ENCODE results near the gene TMEM150C.

The TMEM150C gene

DNA sequence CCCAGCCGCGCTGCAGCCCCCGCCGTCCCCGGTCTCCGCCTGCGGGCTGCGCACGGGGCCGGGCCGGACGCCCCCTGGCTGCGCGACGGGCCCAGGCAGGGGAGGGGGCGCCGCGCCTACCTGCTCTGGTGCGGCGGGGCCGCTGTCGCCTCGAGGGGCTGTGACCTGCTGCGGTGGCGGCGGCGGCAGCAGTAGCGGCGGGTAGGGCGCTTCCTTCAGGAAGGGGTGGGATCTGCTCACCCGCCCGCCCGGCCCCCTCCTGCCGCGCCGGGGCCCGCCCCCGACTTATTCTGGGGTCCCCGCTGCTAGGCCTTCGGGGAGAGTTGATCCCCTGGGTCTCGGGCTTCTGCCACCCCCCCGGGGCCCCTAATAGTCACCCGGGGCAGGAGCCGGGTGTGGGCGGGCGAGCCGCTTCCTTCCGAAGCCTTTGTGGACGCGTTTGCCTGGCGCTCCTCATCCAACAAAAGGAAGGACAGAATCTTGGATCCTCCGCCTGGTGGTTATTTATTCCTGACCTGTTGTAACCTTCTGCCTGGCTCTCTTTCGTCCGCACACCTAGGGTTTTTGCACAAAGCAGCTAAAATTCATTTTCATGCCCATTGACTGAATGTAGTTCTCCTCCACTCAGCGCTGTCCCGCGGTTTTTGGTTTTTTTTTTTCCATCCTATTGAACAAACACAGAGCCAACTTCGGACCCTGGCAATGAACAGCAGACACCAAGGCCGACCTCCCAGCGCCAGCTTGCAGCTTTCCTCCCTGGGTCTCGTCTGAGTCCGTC, at the start of gene TMEM150C:
Gene TMEM150C, minus strand, starts transcription at position 203 of the 778 bp plus-strand sequence. CDS start 57,331 bp downstream, outside the sequence.
- H3K4me3 ChIP-seq (ENCODE audit: low read depth, low read length), result peak within 1 kb of the TSS; percentile 51
- in situ Hi-C loops (cut with HindIII; ENCODE audit: low sequenced_read_pairs), result no loop called here
- TF ChIP-seq, protein P1, sequence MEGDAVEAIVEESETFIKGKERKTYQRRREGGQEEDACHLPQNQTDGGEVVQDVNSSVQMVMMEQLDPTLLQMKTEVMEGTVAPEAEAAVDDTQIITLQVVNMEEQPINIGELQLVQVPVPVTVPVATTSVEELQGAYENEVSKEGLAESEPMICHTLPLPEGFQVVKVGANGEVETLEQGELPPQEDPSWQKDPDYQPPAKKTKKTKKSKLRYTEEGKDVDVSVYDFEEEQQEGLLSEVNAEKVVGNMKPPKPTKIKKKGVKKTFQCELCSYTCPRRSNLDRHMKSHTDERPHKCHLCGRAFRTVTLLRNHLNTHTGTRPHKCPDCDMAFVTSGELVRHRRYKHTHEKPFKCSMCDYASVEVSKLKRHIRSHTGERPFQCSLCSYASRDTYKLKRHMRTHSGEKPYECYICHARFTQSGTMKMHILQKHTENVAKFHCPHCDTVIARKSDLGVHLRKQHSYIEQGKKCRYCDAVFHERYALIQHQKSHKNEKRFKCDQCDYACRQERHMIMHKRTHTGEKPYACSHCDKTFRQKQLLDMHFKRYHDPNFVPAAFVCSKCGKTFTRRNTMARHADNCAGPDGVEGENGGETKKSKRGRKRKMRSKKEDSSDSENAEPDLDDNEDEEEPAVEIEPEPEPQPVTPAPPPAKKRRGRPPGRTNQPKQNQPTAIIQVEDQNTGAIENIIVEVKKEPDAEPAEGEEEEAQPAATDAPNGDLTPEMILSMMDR (IDR thresholded peaks at IDR 0.05; ENCODE audit: low read depth, low read length), result peak; percentile 16
- DNase-seq (ENCODE audit: low read depth, low spot score), result peak; percentile 5

DNA sequence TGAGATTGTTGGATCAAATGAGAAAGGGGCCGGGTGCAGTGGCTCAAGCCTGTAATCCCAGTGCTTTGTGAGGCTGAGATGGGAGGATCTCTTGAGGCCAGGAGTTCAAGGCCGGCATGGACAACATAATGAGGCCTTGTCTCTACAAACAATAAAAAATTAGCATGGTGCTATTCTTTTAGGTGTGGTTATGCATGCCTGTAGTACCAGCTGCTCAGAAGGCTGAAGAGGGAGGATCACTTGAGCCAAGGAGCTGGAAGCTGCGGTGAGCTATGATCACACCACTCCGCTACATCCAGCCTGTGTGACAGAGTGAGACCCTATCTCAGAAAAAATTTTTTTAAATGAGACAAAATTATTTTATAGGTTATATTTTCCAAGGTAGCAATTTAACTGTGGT, 49.7 kb upstream of the TMEM150C start:
- TF ChIP-seq, protein P1 (IDR thresholded peaks at IDR 0.05; ENCODE audit: low read depth, low read length), result no peak
- no peak for DNase-seq (ENCODE audit: low read depth, low spot score)
- no peak overlapping the region for H3K4me3 ChIP-seq (ENCODE audit: low read depth, low read length)
- in situ Hi-C loops (cut with HindIII; ENCODE audit: low sequenced_read_pairs), result no loop called here

DNA sequence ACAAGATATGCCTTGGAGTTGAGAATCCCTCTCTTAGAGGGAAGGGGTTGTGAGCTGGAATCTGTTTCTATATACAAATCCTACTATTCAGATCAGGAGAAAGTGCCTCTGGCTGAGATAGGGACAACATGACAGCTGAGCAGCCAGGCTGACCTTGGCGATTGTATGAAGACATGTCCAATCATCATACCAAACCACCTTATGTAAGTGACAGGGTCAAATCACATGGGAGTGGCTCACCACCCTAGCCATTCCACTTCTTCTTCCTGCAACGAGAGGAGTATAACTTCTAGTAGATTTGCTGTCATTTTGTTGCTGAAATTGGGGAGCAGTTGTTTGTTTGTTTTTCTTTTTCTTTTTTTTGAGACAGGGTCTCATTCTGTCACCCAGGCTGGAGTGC, 48.3 kb upstream of the TMEM150C start:
- in situ Hi-C loops (cut with HindIII; ENCODE audit: low sequenced_read_pairs), result no loop called here
- TF ChIP-seq, protein P1 (IDR thresholded peaks at IDR 0.05; ENCODE audit: low read depth, low read length), result no peak

DNA sequence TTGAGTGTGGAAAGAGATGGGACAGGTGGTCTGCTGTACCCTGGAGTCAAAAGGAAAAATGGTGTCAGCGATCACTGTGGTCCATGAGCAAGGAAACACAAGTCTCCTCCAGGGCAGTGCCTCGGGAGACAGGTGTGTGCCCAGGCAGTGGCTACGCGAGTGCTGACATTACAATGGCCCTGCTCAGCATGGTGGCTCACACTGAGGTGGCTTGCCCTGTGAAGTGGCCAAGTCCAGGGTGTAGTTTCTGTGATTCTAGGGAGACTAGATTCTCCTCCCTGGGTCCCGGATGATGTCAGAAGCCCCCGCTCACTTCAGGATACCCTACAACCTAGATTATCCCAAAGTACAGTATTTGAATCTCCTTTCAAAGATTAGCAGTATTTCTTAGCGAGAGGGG, 44.8 kb upstream of the TMEM150C start:
- DNase-seq (ENCODE audit: low read depth, low spot score), result no peak
- in situ Hi-C loops (cut with HindIII; ENCODE audit: low sequenced_read_pairs), result no loop called here
- no peak overlapping the region for H3K4me3 ChIP-seq (ENCODE audit: low read depth, low read length)
- TF ChIP-seq, protein P1 (IDR thresholded peaks at IDR 0.05; ENCODE audit: low read depth, low read length), result no peak

More for the DNA sequence above, 48.3 kb upstream of the TMEM150C start:
- no peak for DNase-seq (ENCODE audit: low read depth, low spot score)
- no peak overlapping the region for H3K4me3 ChIP-seq (ENCODE audit: low read depth, low read length)

GRCh38 chr4:82604522-82604921, 42.7 kb upstream of the TMEM150C start:
- no peak overlapping the region for H3K4me3 ChIP-seq (ENCODE audit: low read depth, low read length)
- DNase-seq (ENCODE audit: low read depth, low spot score), result no peak
- TF ChIP-seq, protein P1 (IDR thresholded peaks at IDR 0.05; ENCODE audit: low read depth, low read length), result no peak
- in situ Hi-C loops (cut with HindIII; ENCODE audit: low sequenced_read_pairs), result no loop called here

DNA sequence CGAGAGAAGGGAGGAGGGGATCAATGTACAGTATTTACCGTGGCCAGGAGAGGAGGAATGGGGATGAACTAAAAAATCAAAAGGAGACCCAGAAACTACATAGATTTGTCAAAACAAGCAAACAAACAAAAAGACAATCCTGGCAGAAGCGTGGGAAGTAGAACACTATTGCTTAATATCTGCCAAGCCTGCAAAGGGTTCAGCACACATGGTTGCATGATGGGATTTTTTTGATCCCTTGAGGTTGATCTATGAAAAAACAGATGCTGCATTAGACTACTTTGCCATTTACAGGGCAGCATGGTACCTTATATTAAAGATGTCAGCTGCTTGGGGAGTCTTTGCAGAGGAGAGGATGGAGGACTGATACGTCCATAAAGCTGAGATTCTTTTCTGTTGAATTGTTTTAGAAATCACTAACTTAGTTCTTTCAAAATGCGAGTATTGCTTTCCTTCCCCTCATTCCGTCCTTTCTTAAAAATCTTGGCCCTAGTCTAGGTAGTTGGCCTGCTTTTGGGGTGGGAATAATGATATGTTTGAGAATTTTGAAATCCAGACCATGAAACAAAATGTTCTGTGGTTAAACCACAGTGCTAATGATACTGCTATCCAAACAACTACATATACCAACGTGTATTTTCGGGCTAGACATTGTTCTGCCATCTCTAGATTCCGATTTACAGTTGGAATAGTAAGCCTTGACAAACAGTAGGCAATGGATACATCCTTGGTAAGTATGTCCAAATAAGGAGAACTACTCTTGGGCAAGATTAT, 39.6 kb upstream of the TMEM150C start:
- no peak overlapping the region for H3K4me3 ChIP-seq (ENCODE audit: low read depth, low read length)
- TF ChIP-seq, protein P1 (IDR thresholded peaks at IDR 0.05; ENCODE audit: low read depth, low read length), result no peak
- in situ Hi-C loops (cut with HindIII; ENCODE audit: low sequenced_read_pairs), result no loop called here
- no peak for DNase-seq (ENCODE audit: low read depth, low spot score)

All from astrocyte of the spinal cord (primary cell).